Lower leg skin (tissue), 3 donors: Measurements from ENCODE around the gene TMTC2.

Source experiments
- CTCF ChIP-seq, 3 donors: fragments of 450-650 bp; IDR thresholded peaks; one replicate each; pipeline ENCODE4 v1.5.1; 2016; ENCODE audit warnings: antibody characterized with exemption in 3 of 3, mild to moderate bottlenecking in 3 of 3, moderate library complexity in 2 of 3
- POLR2A ChIP-seq, 2 donors: fragments of 450-650 bp; IDR thresholded peaks; one replicate each; pipeline ENCODE4 v1.6.1; 2016 to 2017; ENCODE audit warnings: antibody characterized with exemption in 2 of 2, mild to moderate bottlenecking in 1 of 2, moderate library complexity in 1 of 2

- TF ChIP-seq CTCF (IDR thresholded peaks at IDR 0.05) (no peak), POLR2A (IDR thresholded peaks at IDR 0.05) (no peak)
These were observed 458.7 kb downstream of the TMTC2 start for GRCh38 chr12:83145325-83145840.
